Measurements from ENCODE around the gene BRD2. TPM values are rescaled to one million over a fixed set of nuclear protein-coding genes. Genes with fewer than 3 reads are reported as not detected.
A peak's percentile ranks its signal among the peaks of the same experiment; 100 is the strongest.

Gene BRD2
- total and polyA plus RNA-seq, 7 experiments from 2014 or later: 33.4 to 391 (median 342) TPM

GRCh38 chr6:32979720-32980487 lies 11.5 kb downstream of the BRD2 start:
- H3K4me1 ChIP-seq (ENCODE audit: control insufficient read depth in 2 of 2, insufficient read depth in 2 of 2, low read length in 2 of 2): peaks cover 16 to 30% of the 10 kb centered on the region in 2 donors
- Mint-ChIP-seq H3K27ac (peak overlapping the region in 5 of 9 donors; percentile 4 to 76 (median 12)), H3K4me1 (peaks cover 49 to 62% (median 59%) of the 10 kb centered on the region in 7 donors), H3K4me3 (no peak overlapping the region), H3K36me3 (peaks cover 18 to 56% (median 43%) of the 10 kb centered on the region in 5 donors), H3K9me3 (no peaks in the 10 kb centered on the region), H3K27me3 (no peaks in the 10 kb centered on the region)
- ChIA-PET POLR2A (interaction anchor here (0.6 to 25.6 kb wide), 8 partner anchors 11 to 1782 kb away, joined by 3 to 638 read pairs (median 9); partner anchors contain the start of genes BRD2, HLA-DMA and HLA-DMB), CTCF (interaction anchor here (0.6 to 4.1 kb wide), 6 partner anchors 27 to 141 kb away, joined by 3 to 34 read pairs (median 4); partner anchors contain the start of genes HLA-DMA and TAP2)
- H3K27ac ChIP-seq (ENCODE audit: low read depth, low read length): peak overlapping the region; percentile 10
- intact Hi-C loops (cut with micrococcal nuclease): no loop called here
- no peak overlapping the region for H3K4me3 ChIP-seq (ENCODE audit: low read length)
- peaks cover 52 to 70% (median 69%) of the 10 kb centered on the region in 3 experiments for H3K36me3 ChIP-seq (ENCODE audit: control insufficient read depth in 2 of 3, insufficient read depth in 3 of 3, low read length in 3 of 3)
- no peaks in the 10 kb centered on the region for H3K9me3 ChIP-seq (ENCODE audit: control insufficient read depth in 2 of 3, low read length in 3 of 3)
- ATAC-seq (no peak), DNase-seq (no peak)
- no peaks in the 10 kb centered on the region for H3K27me3 ChIP-seq (ENCODE audit: control insufficient read depth in 2 of 2, insufficient read depth in 2 of 2, low read length in 2 of 2)

GRCh38 chr6:32980488-32981038 lies 12.2 kb downstream of the BRD2 start:
- DNase-seq (no peak), ATAC-seq (no peak)
- Histone ChIP-seq H3K9me3 (ENCODE audit: control insufficient read depth in 2 of 3, low read length in 3 of 3) (no peaks in the 10 kb centered on the region), H3K27ac (ENCODE audit: low read depth, low read length) (peak overlapping the region; percentile 2), H3K4me3 (ENCODE audit: low read length) (no peak overlapping the region), H3K4me1 (ENCODE audit: control insufficient read depth in 2 of 2, insufficient read depth in 2 of 2, low read length in 2 of 2) (peaks cover 10 to 24% of the 10 kb centered on the region in 2 donors), H3K36me3 (ENCODE audit: control insufficient read depth in 2 of 3, insufficient read depth in 3 of 3, low read length in 3 of 3) (peaks cover 48 to 65% (median 64%) of the 10 kb centered on the region in 3 experiments), H3K27me3 (ENCODE audit: control insufficient read depth in 2 of 2, insufficient read depth in 2 of 2, low read length in 2 of 2) (no peaks in the 10 kb centered on the region)
- no peaks in the 10 kb centered on the region for H3K9me3 Mint-ChIP-seq
- no peak overlapping the region for H3K4me3 Mint-ChIP-seq
- CTCF ChIA-PET: interaction anchor here (0.6 to 4.1 kb wide), 10 partner anchors 8 to 142 kb away, joined by 3 to 34 read pairs (median 4); partner anchors contain the start of genes HLA-DMA and TAP2
- H3K4me1 Mint-ChIP-seq: peaks cover 44 to 59% (median 52%) of the 10 kb centered on the region in 7 donors
- H3K27me3 Mint-ChIP-seq: no peaks in the 10 kb centered on the region
- POLR2A ChIA-PET: interaction anchor here (0.6 to 25.6 kb wide), 7 partner anchors 12 to 1783 kb away, joined by 3 to 638 read pairs (median 12); partner anchors contain the start of genes BRD2, HLA-DMA and HLA-DMB
- intact Hi-C loops (cut with micrococcal nuclease): no loop called here
- peaks cover 18 to 50% (median 37%) of the 10 kb centered on the region in 5 donors for H3K36me3 Mint-ChIP-seq
- H3K27ac Mint-ChIP-seq: peak overlapping the region in 3 of 9 donors; percentile 7 to 45 (median 11)

- Mint-ChIP-seq H3K4me3 (no peak overlapping the region), H3K27me3 (no peaks in the 10 kb centered on the region), H3K9me3 (no peaks in the 10 kb centered on the region), H3K36me3 (peaks cover 14 to 33% (median 24%) of the 10 kb centered on the region in 5 donors), H3K27ac (peak overlapping the region; percentile 4 to 78 (median 20)), H3K4me1 (peaks cover 28 to 43% (median 36%) of the 10 kb centered on the region in 7 donors)
- H3K27ac ChIP-seq (ENCODE audit: low read depth, low read length): no peak overlapping the region
- no peaks in the 10 kb centered on the region for H3K27me3 ChIP-seq (ENCODE audit: control insufficient read depth in 2 of 2, insufficient read depth in 2 of 2, low read length in 2 of 2)
- ChIA-PET CTCF (interaction anchor here (0.9 to 4.1 kb wide), 3 partner anchors 30 to 144 kb away, joined by 3 to 34 read pairs (median 9); partner anchors contain the start of gene HLA-DMA), POLR2A (interaction anchor here (0.5 to 25.6 kb wide), 9 partner anchors 13 to 142 kb away, joined by 3 to 638 read pairs (median 6); partner anchors contain the start of genes BRD2, HLA-DMA and HLA-DMB)
- peaks cover 0 to 9% of the 10 kb centered on the region in 2 donors for H3K4me1 ChIP-seq (ENCODE audit: control insufficient read depth in 2 of 2, insufficient read depth in 2 of 2, low read length in 2 of 2)
- DNase-seq (no peak), ATAC-seq (no peak)
- H3K9me3 ChIP-seq (ENCODE audit: control insufficient read depth in 2 of 3, low read length in 3 of 3): no peaks in the 10 kb centered on the region
- H3K36me3 ChIP-seq (ENCODE audit: control insufficient read depth in 2 of 3, insufficient read depth in 3 of 3, low read length in 3 of 3): peaks cover 33 to 49% (median 47%) of the 10 kb centered on the region in 3 experiments
- intact Hi-C loops (cut with micrococcal nuclease): no loop called here
- no peak overlapping the region for H3K4me3 ChIP-seq (ENCODE audit: low read length)
Observed at GRCh38 chr6:32982084-32982701, 13.8 kb downstream of the BRD2 start.

- intact Hi-C loops (cut with micrococcal nuclease): no loop called here
- ChIA-PET CTCF (interaction anchor here (0.9 to 6.1 kb wide), 9 partner anchors 9 to 145 kb away, joined by 3 to 157 read pairs (median 50); partner anchors contain the start of genes BRD2, HLA-DMA and HLA-DMB), POLR2A (interaction anchor here (0.5 to 25.6 kb wide), 9 partner anchors 14 to 143 kb away, joined by 3 to 638 read pairs (median 6); partner anchors contain the start of genes BRD2, HLA-DMA and HLA-DMB)
- H3K27me3 Mint-ChIP-seq: no peaks in the 10 kb centered on the region
- Histone ChIP-seq H3K36me3 (ENCODE audit: control insufficient read depth in 2 of 3, insufficient read depth in 3 of 3, low read length in 3 of 3) (peaks cover 25 to 42% (median 40%) of the 10 kb centered on the region in 3 experiments), H3K4me1 (ENCODE audit: control insufficient read depth in 2 of 2, insufficient read depth in 2 of 2, low read length in 2 of 2) (peaks cover 0 to 6% of the 10 kb centered on the region in 2 donors), H3K27me3 (ENCODE audit: control insufficient read depth in 2 of 2, insufficient read depth in 2 of 2, low read length in 2 of 2) (no peaks in the 10 kb centered on the region), H3K27ac (ENCODE audit: low read depth, low read length) (no peak overlapping the region), H3K4me3 (ENCODE audit: low read length) (no peak overlapping the region), H3K9me3 (ENCODE audit: control insufficient read depth in 2 of 3, low read length in 3 of 3) (no peaks in the 10 kb centered on the region)
- peak overlapping the region in 7 of 9 donors; percentile 4 to 78 (median 42) for H3K27ac Mint-ChIP-seq
- DNase-seq (no peak), ATAC-seq (no peak)
- peaks cover 7 to 27% (median 18%) of the 10 kb centered on the region in 5 donors for H3K36me3 Mint-ChIP-seq
- peaks cover 21 to 37% (median 29%) of the 10 kb centered on the region in 7 donors for H3K4me1 Mint-ChIP-seq
- no peaks in the 10 kb centered on the region for H3K9me3 Mint-ChIP-seq
- no peak overlapping the region for H3K4me3 Mint-ChIP-seq
Observed at GRCh38 chr6:32982702-32983492, 14.5 kb downstream of the BRD2 start.

GRCh38 chr6:32983493-32983848 lies 15.1 kb downstream of the BRD2 start:
- H3K27ac Mint-ChIP-seq: peak overlapping the region in 8 of 9 donors; percentile 22 to 68 (median 51)
- Histone ChIP-seq H3K27me3 (ENCODE audit: control insufficient read depth in 2 of 2, insufficient read depth in 2 of 2, low read length in 2 of 2) (no peaks in the 10 kb centered on the region), H3K9me3 (ENCODE audit: control insufficient read depth in 2 of 3, low read length in 3 of 3) (no peaks in the 10 kb centered on the region), H3K36me3 (ENCODE audit: control insufficient read depth in 2 of 3, insufficient read depth in 3 of 3, low read length in 3 of 3) (peaks cover 20 to 36% (median 34%) of the 10 kb centered on the region in 3 experiments), H3K4me3 (ENCODE audit: low read length) (no peak overlapping the region), H3K27ac (ENCODE audit: low read depth, low read length) (no peak overlapping the region), H3K4me1 (ENCODE audit: control insufficient read depth in 2 of 2, insufficient read depth in 2 of 2, low read length in 2 of 2) (peaks cover 0 to 6% of the 10 kb centered on the region in 2 donors)
- no peak overlapping the region for H3K4me3 Mint-ChIP-seq
- POLR2A ChIA-PET: interaction anchor here (1.6 to 25.6 kb wide), 6 partner anchors 15 to 101 kb away, joined by 4 to 638 read pairs (median 228); partner anchors contain the start of genes BRD2, HLA-DMA and HLA-DMB
- intact Hi-C loops (cut with micrococcal nuclease): no loop called here
- peaks cover 7 to 22% (median 16%) of the 10 kb centered on the region in 5 donors for H3K36me3 Mint-ChIP-seq
- H3K9me3 Mint-ChIP-seq: no peaks in the 10 kb centered on the region
- CTCF ChIA-PET: interaction anchor here (0.9 to 6.1 kb wide), 15 partner anchors 10 to 191 kb away, joined by 3 to 157 read pairs (median 12); partner anchors contain the start of genes BRD2, HLA-DMA and HLA-DMB
- DNase-seq (no peak), ATAC-seq (no peak)
- no peaks in the 10 kb centered on the region for H3K27me3 Mint-ChIP-seq
- H3K4me1 Mint-ChIP-seq: peaks cover 18 to 38% (median 26%) of the 10 kb centered on the region in 7 donors
